ENCODE measurements around the gene NRTN. TPM values are rescaled to one million over a fixed set of nuclear protein-coding genes. Genes with fewer than 3 reads are reported as not detected.

The NRTN gene
- polyA plus RNA-seq, 1 experiment = 0.22 TPM

DNA sequence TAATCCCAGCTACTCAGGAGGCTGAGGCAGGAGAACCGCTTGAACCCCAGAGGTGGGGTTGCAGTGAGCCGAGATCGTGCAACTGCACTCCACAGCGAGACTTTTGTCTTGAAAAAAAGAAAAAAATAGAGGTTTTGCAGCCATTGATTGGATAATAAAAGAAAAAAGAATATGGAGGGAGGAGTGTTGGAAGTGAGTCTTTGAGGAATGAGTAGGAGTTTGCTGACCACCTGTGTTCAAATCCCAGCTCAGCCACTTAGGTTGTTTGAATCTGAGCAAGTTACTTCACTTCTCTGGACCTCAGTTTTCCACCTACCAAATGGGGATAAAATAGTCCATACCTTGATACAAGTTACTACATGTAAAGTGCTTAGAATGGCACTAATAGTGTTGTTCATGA is 6.2 kb downstream of the NRTN start:
- DNase-seq (ENCODE audit: low read depth) = no peak
- Histone ChIP-seq H3K27me3 (ENCODE audit: control insufficient read depth, insufficient read depth, low read length) (peaks cover 4% of the 10 kb centered on the region), H3K36me3 (ENCODE audit: control insufficient read depth, insufficient read depth, low read length) (no peaks in the 10 kb centered on the region), H3K4me3 (ENCODE audit: low read depth, low read length) (no peak overlapping the region)
- CTCF ChIA-PET = interaction anchor here (0.6 to 1.4 kb wide), 2 partner anchors 82 to 211 kb away, joined by 3 to 5 read pairs; no protein-coding TSS in a partner anchor
- TF ChIP-seq, protein P1, sequence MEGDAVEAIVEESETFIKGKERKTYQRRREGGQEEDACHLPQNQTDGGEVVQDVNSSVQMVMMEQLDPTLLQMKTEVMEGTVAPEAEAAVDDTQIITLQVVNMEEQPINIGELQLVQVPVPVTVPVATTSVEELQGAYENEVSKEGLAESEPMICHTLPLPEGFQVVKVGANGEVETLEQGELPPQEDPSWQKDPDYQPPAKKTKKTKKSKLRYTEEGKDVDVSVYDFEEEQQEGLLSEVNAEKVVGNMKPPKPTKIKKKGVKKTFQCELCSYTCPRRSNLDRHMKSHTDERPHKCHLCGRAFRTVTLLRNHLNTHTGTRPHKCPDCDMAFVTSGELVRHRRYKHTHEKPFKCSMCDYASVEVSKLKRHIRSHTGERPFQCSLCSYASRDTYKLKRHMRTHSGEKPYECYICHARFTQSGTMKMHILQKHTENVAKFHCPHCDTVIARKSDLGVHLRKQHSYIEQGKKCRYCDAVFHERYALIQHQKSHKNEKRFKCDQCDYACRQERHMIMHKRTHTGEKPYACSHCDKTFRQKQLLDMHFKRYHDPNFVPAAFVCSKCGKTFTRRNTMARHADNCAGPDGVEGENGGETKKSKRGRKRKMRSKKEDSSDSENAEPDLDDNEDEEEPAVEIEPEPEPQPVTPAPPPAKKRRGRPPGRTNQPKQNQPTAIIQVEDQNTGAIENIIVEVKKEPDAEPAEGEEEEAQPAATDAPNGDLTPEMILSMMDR (IDR thresholded peaks at IDR 0.05; ENCODE audit: insufficient read depth, low read depth, low read length) = no peak
- POLR2A ChIA-PET = no interaction called here

DNA sequence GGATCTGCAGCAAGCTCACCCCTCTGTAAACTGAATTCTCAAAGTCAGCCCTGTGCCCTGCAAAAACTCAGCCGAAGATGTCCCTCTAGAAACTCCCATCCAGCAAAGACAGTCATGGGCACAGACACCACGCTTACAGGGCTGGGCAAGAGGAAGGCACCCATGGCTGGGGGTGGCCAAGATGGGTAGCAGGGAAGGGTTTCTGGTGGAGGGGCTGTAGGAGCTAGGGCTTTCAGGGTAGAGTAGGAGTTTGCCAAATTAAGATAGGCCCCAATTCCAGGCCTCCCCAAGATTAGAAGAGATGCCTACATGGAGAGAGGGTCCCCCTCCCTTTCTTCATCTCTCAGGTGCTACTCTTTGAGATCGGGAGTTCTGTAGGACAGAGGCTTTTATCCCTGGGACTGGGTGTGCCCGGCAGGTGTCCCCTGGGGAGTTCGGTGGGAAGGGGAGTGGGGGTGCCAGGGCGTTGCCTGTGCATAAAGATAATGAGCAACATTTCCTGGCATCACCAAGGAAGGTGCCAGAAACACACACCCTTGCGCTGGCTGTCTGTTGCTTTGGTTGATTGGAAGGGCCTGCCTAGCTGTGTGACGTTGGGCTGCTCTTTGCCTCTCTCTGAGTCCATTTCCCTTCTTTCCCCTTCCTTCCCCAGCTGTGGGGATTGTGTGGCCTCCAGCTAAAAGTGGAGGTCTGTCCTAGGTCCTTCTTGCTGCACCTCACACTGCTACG is 9.4 kb downstream of the NRTN start:
- Histone ChIP-seq H3K27me3 (ENCODE audit: control insufficient read depth, insufficient read depth, low read length) (peaks cover 3% of the 10 kb centered on the region; the same call in 1 of the 2 replicates), H3K36me3 (ENCODE audit: control insufficient read depth, insufficient read depth, low read length) (no peaks in the 10 kb centered on the region), H3K4me3 (ENCODE audit: low read depth, low read length) (no peak overlapping the region)
- TF ChIP-seq, protein P1 (IDR thresholded peaks at IDR 0.05; ENCODE audit: insufficient read depth, low read depth, low read length) = no peak
- CTCF ChIA-PET = interaction anchor here (0.5 to 1.3 kb wide), 2 partner anchors 10 to 20 kb away, joined by 3 to 5 read pairs; no protein-coding TSS in a partner anchor
- POLR2A ChIA-PET = no interaction called here
- DNase-seq (ENCODE audit: low read depth) = no peak

DNA sequence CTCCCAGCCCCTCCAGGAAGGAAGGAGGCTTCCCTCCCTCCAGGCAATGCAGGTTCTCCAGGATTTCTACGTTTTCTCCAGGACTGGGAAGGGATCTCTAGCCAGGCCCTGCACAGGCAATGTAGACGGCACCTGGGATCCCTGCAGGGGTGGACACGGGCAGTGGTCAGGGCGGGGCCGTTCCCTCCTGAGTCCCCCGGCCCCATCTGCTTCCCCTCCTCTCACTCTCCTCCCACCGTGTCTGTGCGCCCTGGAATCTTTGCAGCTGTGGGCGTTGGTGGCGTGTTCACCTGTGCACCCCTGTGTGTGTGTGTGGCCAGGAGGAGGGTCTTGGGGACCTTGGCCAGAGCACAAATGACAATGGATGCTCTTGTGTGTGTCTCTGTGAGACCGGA is 10.0 kb downstream of the NRTN start:
- ChIA-PET POLR2A (no interaction called here), CTCF (interaction anchor here (0.5 to 1.3 kb wide), 2 partner anchors 11 to 20 kb away, joined by 3 to 5 read pairs; no protein-coding TSS in a partner anchor)
- TF ChIP-seq, protein P1 (IDR thresholded peaks at IDR 0.05; ENCODE audit: insufficient read depth, low read depth, low read length) = no peak
- peaks cover 3% of the 10 kb centered on the region; the same call in 1 of the 2 replicates for H3K27me3 ChIP-seq (ENCODE audit: control insufficient read depth, insufficient read depth, low read length)
- no peak overlapping the region for H3K4me3 ChIP-seq (ENCODE audit: low read depth, low read length)
- DNase-seq (ENCODE audit: low read depth) = no peak
- no peaks in the 10 kb centered on the region for H3K36me3 ChIP-seq (ENCODE audit: control insufficient read depth, insufficient read depth, low read length)

DNA sequence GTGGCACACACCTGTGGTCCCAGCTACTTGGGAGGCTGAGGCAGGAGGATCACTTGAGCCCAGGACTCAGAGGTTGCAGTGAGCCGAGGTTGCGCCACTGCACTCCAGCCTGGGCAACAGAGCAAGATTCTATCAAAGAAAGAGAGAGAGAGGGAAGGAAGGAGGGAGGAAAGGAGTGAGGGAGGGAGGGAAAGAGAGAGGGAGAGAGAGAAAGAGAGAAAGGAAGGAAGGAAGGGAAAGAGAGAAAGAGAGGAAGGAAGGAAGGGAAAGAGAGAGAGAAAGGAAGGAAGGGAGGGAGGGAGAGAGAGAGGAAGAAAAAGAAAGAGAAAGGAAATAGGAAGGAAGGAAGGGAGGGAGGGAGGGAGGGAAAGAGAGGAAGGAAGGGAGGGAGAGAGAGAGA is 12.4 kb downstream of the NRTN start:
- ChIA-PET POLR2A (no interaction called here), CTCF (interaction anchor here (1.1 kb wide), 1 partner anchor 13 kb away, joined by 3 read pairs; the partner anchor contains the start of gene NRTN)

DNA sequence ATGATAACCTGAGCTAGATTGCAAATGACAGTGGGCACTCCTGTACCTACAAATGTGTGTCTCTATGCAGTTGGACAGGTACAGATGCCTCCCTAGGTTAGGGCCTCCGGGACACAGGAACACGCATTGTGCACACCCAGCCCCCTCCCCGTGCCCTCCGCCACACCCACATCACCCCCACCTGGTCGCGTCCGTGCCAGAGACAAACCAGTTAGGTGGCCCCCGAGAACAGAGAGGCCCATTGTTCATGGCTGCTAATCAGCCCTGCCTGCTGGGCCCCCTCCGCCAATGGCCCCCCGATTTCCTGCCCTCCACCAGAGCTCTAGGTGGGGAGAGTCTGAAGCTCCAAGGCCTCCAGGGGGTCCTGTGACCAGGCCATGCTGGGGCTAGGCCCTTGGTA is 13.7 kb downstream of the NRTN start:
- TF ChIP-seq, protein P1 (IDR thresholded peaks at IDR 0.05; ENCODE audit: insufficient read depth, low read depth, low read length) = no peak
- H3K36me3 ChIP-seq (ENCODE audit: control insufficient read depth, insufficient read depth, low read length) = no peaks in the 10 kb centered on the region
- CTCF ChIA-PET = interaction anchor here (0.5 to 1.1 kb wide), 2 partner anchors 11 to 14 kb away, joined by 3 to 4 read pairs; partner anchors contain the start of gene NRTN
- no peak overlapping the region for H3K4me3 ChIP-seq (ENCODE audit: low read depth, low read length)
- POLR2A ChIA-PET = no interaction called here
- H3K27me3 ChIP-seq (ENCODE audit: control insufficient read depth, insufficient read depth, low read length) = peaks cover 3% of the 10 kb centered on the region; the same call in 1 of the 2 replicates
- DNase-seq (ENCODE audit: low read depth) = no peak

More for the DNA sequence above, 12.4 kb downstream of the NRTN start:
- no peak overlapping the region for H3K4me3 ChIP-seq (ENCODE audit: low read depth, low read length)
- H3K27me3 ChIP-seq (ENCODE audit: control insufficient read depth, insufficient read depth, low read length) = peaks cover 3% of the 10 kb centered on the region; the same call in 1 of the 2 replicates
- H3K36me3 ChIP-seq (ENCODE audit: control insufficient read depth, insufficient read depth, low read length) = no peaks in the 10 kb centered on the region
- no peak for DNase-seq (ENCODE audit: low read depth)
- TF ChIP-seq, protein P1 (IDR thresholded peaks at IDR 0.05; ENCODE audit: insufficient read depth, low read depth, low read length) = no peak

Measured in BJ (cell line).